Measurements from ENCODE around the gene ZNF511.

The ZNF511 gene

DNA sequence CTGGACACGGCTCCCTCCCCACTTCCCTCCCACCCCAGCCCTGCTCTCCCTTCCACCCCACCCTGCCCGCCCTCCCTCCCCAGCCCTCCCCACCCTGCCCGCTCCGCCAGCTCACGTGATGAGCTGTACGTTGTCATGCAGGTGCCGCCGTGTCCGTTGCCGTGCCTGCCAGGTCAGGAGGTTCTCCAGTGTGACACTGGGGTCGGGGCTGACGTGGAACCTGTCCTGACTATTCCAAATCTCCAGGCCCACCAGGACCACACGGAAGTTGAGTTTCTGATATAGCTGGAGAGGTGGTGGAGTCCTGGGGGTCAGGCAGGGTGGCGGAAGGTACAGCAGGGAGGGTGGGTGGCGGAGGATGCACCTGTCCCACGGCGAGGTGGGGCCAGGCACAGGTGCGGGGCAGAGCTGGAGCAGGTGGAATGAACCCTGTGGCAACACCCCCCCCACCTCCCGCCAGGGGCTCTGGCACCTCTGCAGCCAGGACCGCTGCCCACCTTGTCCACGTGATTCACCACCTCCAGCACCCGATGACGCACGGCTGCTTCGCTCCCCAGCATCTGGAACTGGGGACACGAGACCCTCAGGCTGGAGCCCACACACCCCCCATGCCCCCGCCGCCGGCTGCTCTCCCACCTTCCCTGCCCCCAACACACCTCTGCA is 36.3 kb upstream of the ZNF511 start:
- H3K27ac ChIP-seq, result no peak overlapping the region
- H3K36me3 ChIP-seq (ENCODE audit: insufficient read depth, low read length), result no peaks in the 10 kb centered on the region
- H3K4me3 ChIP-seq, result no peak overlapping the region
- no peaks in the 10 kb centered on the region for H3K9me3 ChIP-seq (ENCODE audit: low read depth, low read length)
- H3K9ac ChIP-seq (ENCODE audit: insufficient read length), result no peak overlapping the region
- TF ChIP-seq EZH2 (IDR thresholded peaks at IDR 0.05), result no peak
- no peak for TF ChIP-seq FOXP2 (optimal IDR thresholded peaks at IDR 0.05; ENCODE audit: control extremely low read depth, extremely low read length, insufficient read depth)
- TF ChIP-seq POLR2AphosphoS5 (IDR thresholded peaks at IDR 0.05; ENCODE audit: borderline replicate concordance, low read depth, low read length), result no peak
- no peak for DNase-seq (ENCODE audit: low read depth, low spot score)

DNA sequence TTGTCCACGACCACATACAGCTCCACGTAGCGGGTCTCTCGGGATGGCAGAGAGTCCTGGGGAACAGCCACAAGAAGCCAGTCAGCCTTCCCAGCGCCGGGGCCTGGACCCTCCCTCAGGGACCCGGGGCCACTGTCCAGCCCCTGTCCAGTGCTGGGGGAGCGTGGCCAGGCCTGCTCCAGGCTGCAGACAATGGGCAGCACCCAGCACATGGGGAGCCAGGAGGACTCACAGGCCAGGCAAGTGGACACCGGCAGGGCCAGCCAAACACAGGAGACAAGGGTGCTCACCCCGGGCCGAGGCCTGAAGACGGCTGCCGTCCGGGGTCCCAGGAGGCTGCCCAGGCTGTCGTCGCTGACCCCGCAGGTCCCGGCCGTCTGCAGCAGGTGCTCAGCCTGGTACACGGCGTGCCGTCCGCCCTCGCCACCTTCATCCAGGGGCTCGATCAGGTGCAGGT is 35.7 kb upstream of the ZNF511 start:
- no peaks in the 10 kb centered on the region for H3K36me3 ChIP-seq (ENCODE audit: insufficient read depth, low read length)
- DNase-seq (ENCODE audit: low read depth, low spot score), result no peak
- no peak overlapping the region for H3K4me3 ChIP-seq
- TF ChIP-seq POLR2AphosphoS5 (IDR thresholded peaks at IDR 0.05; ENCODE audit: borderline replicate concordance, low read depth, low read length), result no peak
- TF ChIP-seq FOXP2 (optimal IDR thresholded peaks at IDR 0.05; ENCODE audit: control extremely low read depth, extremely low read length, insufficient read depth), result no peak
- TF ChIP-seq EZH2 (IDR thresholded peaks at IDR 0.05), result no peak
- no peak overlapping the region for H3K9ac ChIP-seq (ENCODE audit: insufficient read length)
- H3K9me3 ChIP-seq (ENCODE audit: low read depth, low read length), result no peaks in the 10 kb centered on the region
- H3K27ac ChIP-seq, result no peak overlapping the region

DNA sequence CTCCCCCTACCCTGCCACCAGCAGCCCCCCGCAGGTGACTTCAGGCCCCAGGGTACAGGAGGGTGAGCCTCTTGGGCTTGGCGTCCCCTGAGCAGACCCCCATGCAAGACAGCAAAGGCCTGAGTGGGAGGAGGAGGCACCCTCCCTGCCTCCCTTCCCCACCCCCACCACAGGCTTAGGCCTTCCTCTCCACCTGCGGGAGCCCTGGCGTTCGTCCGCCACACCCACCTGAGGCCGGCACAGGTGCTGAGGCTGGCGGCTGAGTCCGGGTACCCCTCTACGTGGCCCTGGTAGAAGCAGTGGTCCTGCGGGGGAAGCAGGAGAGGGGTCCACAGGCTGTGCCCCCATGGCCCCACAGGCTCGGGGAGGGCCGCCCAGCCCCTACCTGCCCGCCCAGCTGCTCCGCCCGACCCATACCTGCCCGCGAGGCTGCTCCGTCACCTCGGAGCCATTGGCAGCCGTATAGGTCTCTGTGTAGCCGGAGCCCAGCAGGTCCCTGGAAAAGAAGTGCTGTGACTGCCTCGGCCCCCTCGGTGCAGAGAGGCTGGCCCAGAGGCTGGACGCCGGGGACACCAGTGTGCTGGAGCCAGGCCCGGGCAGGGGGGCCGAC is 35.1 kb upstream of the ZNF511 start:
- no peak overlapping the region for H3K4me3 ChIP-seq
- H3K36me3 ChIP-seq (ENCODE audit: insufficient read depth, low read length), result no peaks in the 10 kb centered on the region
- no peaks in the 10 kb centered on the region for H3K9me3 ChIP-seq (ENCODE audit: low read depth, low read length)
- no peak for DNase-seq (ENCODE audit: low read depth, low spot score)
- H3K9ac ChIP-seq (ENCODE audit: insufficient read length), result no peak overlapping the region
- TF ChIP-seq FOXP2 (optimal IDR thresholded peaks at IDR 0.05; ENCODE audit: control extremely low read depth, extremely low read length, insufficient read depth) (no peak), EZH2 (IDR thresholded peaks at IDR 0.05) (no peak), POLR2AphosphoS5 (IDR thresholded peaks at IDR 0.05; ENCODE audit: borderline replicate concordance, low read depth, low read length) (no peak)
- H3K27ac ChIP-seq, result no peak overlapping the region

DNA sequence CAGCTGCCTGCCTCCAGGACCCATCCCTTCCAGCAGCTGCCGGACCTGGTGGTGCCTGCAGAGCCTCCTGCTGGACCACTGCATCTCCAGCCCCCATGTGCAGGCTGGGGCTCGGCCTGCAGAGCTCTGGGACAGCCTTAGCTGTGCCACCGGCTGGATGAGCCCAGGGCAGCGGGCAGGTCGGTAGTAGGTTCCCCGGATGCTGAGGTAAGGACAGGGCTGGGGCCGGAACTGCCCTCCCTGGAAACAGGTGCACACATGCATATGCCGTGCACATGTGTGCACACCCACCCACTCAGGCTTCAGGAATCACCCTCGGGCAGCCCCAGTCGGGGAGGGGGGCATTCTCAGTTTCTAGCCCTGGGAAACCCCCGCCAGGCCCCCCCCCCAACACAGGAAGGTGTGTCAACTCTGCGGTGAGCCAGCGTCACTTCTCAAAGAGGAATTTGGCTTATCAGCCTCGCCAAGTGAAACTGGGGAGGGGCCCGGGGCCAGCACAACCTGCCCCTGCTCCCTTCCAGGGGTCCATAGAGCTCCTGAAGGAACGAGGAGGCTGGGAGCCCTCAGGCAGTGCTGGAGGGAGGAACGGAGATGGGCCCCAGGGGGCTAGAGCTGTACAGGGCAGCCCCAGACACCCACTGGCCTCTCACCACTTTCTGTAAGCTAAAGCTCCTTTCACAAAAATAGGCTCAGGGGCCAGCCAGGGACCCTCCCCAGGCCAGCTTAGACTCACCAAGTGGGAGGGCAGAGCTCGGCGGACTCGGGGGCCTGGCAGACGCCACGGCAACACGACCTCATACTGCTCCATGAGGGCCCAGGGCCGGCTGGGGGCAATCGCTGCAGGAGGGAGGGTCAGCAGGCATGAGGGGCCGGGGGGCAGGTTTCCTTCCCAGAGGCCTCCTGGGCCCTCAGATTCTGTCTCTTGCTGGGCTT is 33.7 kb upstream of the ZNF511 start:
- DNase-seq (ENCODE audit: low read depth, low spot score), result no peak
- Histone ChIP-seq H3K4me3 (no peak overlapping the region), H3K36me3 (ENCODE audit: insufficient read depth, low read length) (no peaks in the 10 kb centered on the region), H3K9me3 (ENCODE audit: low read depth, low read length) (no peaks in the 10 kb centered on the region), H3K9ac (ENCODE audit: insufficient read length) (no peak overlapping the region), H3K27ac (no peak overlapping the region)
- TF ChIP-seq POLR2AphosphoS5 (IDR thresholded peaks at IDR 0.05; ENCODE audit: borderline replicate concordance, low read depth, low read length) (no peak), FOXP2 (optimal IDR thresholded peaks at IDR 0.05; ENCODE audit: control extremely low read depth, extremely low read length, insufficient read depth) (no peak), EZH2 (IDR thresholded peaks at IDR 0.05) (no peak)

DNA sequence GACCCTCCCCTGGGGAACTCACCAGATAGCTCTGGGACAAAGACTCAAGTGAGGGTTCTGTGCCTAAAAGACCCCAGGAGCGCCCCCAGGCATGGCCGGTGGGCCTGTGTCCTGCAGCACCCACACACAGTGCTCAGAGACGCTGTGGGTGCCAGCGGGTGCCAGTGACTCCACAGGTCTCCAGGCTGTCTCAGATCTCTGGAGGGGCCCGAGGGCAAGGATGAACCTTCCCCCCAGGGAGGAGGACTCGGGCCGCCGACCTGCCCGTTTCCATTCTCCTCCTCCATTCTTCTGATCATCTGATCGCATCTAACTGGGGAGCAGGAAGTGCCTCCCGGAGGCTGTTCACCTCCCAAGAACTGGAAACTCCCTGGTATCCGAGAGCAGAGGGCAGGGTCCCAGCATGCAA is 33.0 kb upstream of the ZNF511 start:
- Histone ChIP-seq H3K27ac (no peak overlapping the region), H3K36me3 (ENCODE audit: insufficient read depth, low read length) (no peaks in the 10 kb centered on the region), H3K4me3 (no peak overlapping the region), H3K9me3 (ENCODE audit: low read depth, low read length) (no peaks in the 10 kb centered on the region), H3K9ac (ENCODE audit: insufficient read length) (no peak overlapping the region)
- TF ChIP-seq EZH2 (IDR thresholded peaks at IDR 0.05) (no peak), POLR2AphosphoS5 (IDR thresholded peaks at IDR 0.05; ENCODE audit: borderline replicate concordance, low read depth, low read length) (no peak), FOXP2 (optimal IDR thresholded peaks at IDR 0.05; ENCODE audit: control extremely low read depth, extremely low read length, insufficient read depth) (no peak)
- no peak for DNase-seq (ENCODE audit: low read depth, low spot score)

DNA sequence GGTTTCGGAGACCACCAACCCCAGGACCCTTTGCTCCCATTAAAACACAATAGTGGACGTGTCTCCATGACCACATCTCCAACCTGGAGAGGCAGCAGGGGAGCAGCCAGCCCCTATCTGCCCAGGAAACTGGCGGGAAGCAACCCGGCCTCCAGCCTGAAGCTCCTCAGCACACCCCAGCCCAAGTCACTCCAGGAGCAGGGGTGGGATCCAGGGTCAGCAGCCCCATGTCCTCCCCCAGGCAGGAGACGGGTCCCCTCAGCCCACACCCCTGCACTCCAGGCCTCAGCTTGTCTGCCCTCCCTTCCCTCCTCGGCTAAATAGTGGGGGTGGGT is 32.6 kb upstream of the ZNF511 start:
- H3K36me3 ChIP-seq (ENCODE audit: insufficient read depth, low read length), result no peaks in the 10 kb centered on the region
- H3K4me3 ChIP-seq, result no peak overlapping the region
- TF ChIP-seq EZH2 (IDR thresholded peaks at IDR 0.05), result no peak
- TF ChIP-seq POLR2AphosphoS5 (IDR thresholded peaks at IDR 0.05; ENCODE audit: borderline replicate concordance, low read depth, low read length), result no peak
- no peak for TF ChIP-seq FOXP2 (optimal IDR thresholded peaks at IDR 0.05; ENCODE audit: control extremely low read depth, extremely low read length, insufficient read depth)
- H3K9ac ChIP-seq (ENCODE audit: insufficient read length), result no peak overlapping the region
- H3K27ac ChIP-seq, result no peak overlapping the region
- no peaks in the 10 kb centered on the region for H3K9me3 ChIP-seq (ENCODE audit: low read depth, low read length)
- DNase-seq (ENCODE audit: low read depth, low spot score), result no peak

DNA sequence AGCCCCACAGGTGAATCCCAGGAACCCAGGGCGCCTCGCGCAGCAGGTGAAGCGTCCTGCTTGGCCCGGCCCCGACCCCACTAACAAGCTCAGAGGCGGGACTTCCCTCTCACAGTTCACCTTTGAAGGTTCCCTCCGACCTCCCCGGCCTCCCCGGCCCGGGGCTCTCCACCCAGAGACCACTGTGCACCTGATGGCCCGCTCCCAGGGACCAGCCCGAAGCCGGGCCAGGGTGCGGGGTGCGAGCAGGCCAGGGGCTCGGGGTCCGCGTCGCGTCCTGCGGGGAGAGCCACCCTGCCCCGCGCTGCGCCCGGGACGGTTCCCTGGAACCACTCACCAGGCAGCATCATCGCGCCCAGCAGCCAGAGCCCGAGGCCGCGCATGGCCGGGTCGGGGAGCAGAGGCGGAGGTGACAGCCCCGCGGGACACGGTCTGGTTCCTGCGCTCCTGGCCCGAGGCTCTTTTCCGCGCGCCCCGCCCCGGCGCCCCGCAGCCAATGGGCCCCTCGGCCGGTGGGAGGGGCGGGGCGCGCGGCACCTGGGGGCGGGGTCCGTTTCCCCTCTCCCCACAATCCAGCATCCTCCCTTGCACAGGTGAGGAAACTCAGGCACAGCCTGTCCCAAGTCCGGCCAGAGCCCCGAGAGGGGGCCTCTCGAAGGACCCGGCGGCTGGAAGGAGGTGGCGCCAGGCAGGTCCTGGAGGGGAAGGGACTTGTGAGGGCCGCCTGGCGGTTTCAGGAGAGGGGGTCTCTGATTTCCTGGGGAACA is 32.1 kb upstream of the ZNF511 start, which contains the start of gene ADAM8:
Gene ADAM8 (minus strand): TSS at position 434 of the 767 bp plus-strand sequence. CDS start 51 bp downstream, at position 383.
- TF ChIP-seq EZH2 (IDR thresholded peaks at IDR 0.05) (no peak), FOXP2 (optimal IDR thresholded peaks at IDR 0.05; ENCODE audit: control extremely low read depth, extremely low read length, insufficient read depth) (no peak), POLR2AphosphoS5 (IDR thresholded peaks at IDR 0.05; ENCODE audit: borderline replicate concordance, low read depth, low read length) (no peak)
- H3K4me3 ChIP-seq, result no peak within 1 kb of the TSS
- H3K9ac ChIP-seq (ENCODE audit: insufficient read length), result no peak within 1 kb of the TSS
- H3K9me3 ChIP-seq (ENCODE audit: low read depth, low read length), result no peaks in the 10 kb centered on the region
- no peak for DNase-seq (ENCODE audit: low read depth, low spot score)
- no peak within 1 kb of the TSS for H3K27ac ChIP-seq
- no peaks in the 10 kb centered on the region for H3K36me3 ChIP-seq (ENCODE audit: insufficient read depth, low read length)

All from SK-N-MC (cell line).